T-helper 1 cell treated with Interleukin-12 subunit alpha and Interleukin-12 subunit beta and Interleukin-4 antibody, amounts not matched to agents 30 μg/mL and 1 μg/mL, for 36 hours (primary cell): ENCODE results near the gene HHIPL1.
"Not testable (repeated sequence)": the region's sequence is repeated elsewhere in the genome, so short reads cannot be mapped to it uniquely, and the experiment has no call there.

Source experiments
- H3K27ac Mint-ChIP-seq: one replicate; pipeline ENCODE4 v1.8.0; 2021; ENCODE audit warnings: mild to moderate bottlenecking, mixed read lengths
- H3K27me3 Mint-ChIP-seq: one replicate; pipeline ENCODE4 v1.8.0; 2021; ENCODE audit warnings: low read depth, mixed read lengths
- H3K36me3 Mint-ChIP-seq: one replicate; pipeline ENCODE4 v1.8.0; 2021; ENCODE audit warnings: low read depth, mixed read lengths
- H3K4me1 Mint-ChIP-seq: one replicate; pipeline ENCODE4 v1.8.0; 2021; ENCODE audit warnings: low read depth, mixed read lengths
- H3K4me3 Mint-ChIP-seq: one replicate; pipeline ENCODE4 v1.8.0; 2021; ENCODE audit warnings: mild to moderate bottlenecking, moderate library complexity, mixed read lengths
- H3K9me3 Mint-ChIP-seq: one replicate; pipeline ENCODE4 v1.8.0; 2021; ENCODE audit warnings: mixed read lengths

Gene HHIPL1

GRCh38 chr14:99655521-99655920, 10.6 kb downstream of the HHIPL1 start:
- no peaks in the 10 kb centered on the region for H3K4me1 Mint-ChIP-seq
- no peaks in the 10 kb centered on the region for H3K36me3 Mint-ChIP-seq
- H3K4me3 Mint-ChIP-seq = no peak overlapping the region
- no peaks in the 10 kb centered on the region for H3K9me3 Mint-ChIP-seq
- H3K27me3 Mint-ChIP-seq = peaks cover 29% of the 10 kb centered on the region
- H3K27ac Mint-ChIP-seq = no peak overlapping the region

DNA sequence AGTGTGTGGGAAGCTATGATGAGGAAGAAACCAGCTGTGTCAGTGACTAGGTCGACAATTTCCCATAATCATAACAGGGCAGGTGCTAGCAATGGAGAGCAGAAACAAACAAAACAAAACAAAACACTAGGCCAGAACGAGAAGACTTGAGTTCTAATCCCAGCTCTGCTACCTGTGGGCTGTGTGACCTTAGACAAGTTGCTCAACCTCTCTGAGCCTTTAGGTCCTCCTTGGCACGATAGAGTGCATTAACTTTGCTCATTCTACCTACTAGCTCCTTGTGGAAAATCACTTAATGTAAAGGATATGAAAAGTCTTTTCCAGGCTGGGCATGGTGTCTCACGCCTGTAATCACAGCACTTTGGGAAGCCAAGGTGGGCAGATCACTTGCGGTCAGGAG, 11.2 kb downstream of the HHIPL1 start:
- Mint-ChIP-seq H3K27me3 (peaks cover 36% of the 10 kb centered on the region), H3K36me3 (no peaks in the 10 kb centered on the region), H3K4me1 (no peaks in the 10 kb centered on the region), H3K9me3 (no peaks in the 10 kb centered on the region), H3K27ac (no peak overlapping the region), H3K4me3 (no peak overlapping the region)

GRCh38 chr14:99657645-99658155, 12.8 kb downstream of the HHIPL1 start:
- no peaks in the 10 kb centered on the region for H3K9me3 Mint-ChIP-seq
- no peak overlapping the region for H3K4me3 Mint-ChIP-seq
- H3K27ac Mint-ChIP-seq = no peak overlapping the region
- peaks cover 48% of the 10 kb centered on the region for H3K27me3 Mint-ChIP-seq
- no peaks in the 10 kb centered on the region for H3K36me3 Mint-ChIP-seq
- no peaks in the 10 kb centered on the region for H3K4me1 Mint-ChIP-seq

DNA sequence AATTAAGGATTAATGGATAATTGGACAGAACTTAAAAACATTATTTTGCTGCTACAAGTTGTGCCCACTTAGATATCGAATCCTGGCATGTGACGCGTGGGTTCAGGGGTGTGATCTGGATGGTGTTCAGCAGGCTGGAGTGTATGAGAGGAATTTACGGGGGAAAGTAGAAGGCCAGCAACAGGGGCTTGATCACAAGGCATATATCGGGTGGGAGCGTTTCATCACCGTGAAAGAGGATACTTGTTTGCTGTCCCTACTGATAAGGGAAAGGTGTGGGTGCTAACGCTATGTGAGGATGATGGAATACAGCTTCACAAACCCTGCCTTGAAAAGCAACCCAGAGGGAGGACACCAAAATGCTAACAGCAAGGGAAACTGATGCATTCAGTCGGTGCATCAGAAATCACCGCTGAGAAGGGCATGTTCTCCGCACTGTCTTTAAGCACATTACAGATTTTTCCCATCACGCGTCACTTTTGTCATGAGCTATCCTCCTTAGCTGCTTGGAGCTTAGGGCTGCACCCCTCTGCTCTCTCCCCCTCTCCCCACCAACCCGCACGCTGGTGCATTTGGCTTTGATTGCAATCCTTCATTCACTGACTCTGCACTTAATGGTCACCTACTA, 13.4 kb downstream of the HHIPL1 start:
- no peaks in the 10 kb centered on the region for H3K36me3 Mint-ChIP-seq
- H3K27me3 Mint-ChIP-seq = peaks cover 52% of the 10 kb centered on the region
- H3K4me3 Mint-ChIP-seq = no peak overlapping the region
- H3K9me3 Mint-ChIP-seq = no peaks in the 10 kb centered on the region
- H3K27ac Mint-ChIP-seq = no peak overlapping the region
- no peaks in the 10 kb centered on the region for H3K4me1 Mint-ChIP-seq

GRCh38 chr14:99659333-99659741, 14.4 kb downstream of the HHIPL1 start:
- Mint-ChIP-seq H3K4me3 (no peak overlapping the region), H3K4me1 (no peaks in the 10 kb centered on the region), H3K9me3 (no peaks in the 10 kb centered on the region), H3K27me3 (peaks cover 51% of the 10 kb centered on the region), H3K36me3 (no peaks in the 10 kb centered on the region), H3K27ac (no peak overlapping the region)

- Mint-ChIP-seq H3K27me3 (peaks cover 46% of the 10 kb centered on the region), H3K27ac (peak overlapping the region; percentile 49), H3K4me1 (no peaks in the 10 kb centered on the region), H3K9me3 (no peaks in the 10 kb centered on the region), H3K36me3 (no peaks in the 10 kb centered on the region), H3K4me3 (no peak overlapping the region)
Measured at GRCh38 chr14:99660006-99660566, 15.2 kb downstream of the HHIPL1 start.

GRCh38 chr14:99660794-99661193, 15.9 kb downstream of the HHIPL1 start:
- H3K27ac Mint-ChIP-seq = no peak overlapping the region
- H3K36me3 Mint-ChIP-seq = no peaks in the 10 kb centered on the region
- no peaks in the 10 kb centered on the region for H3K9me3 Mint-ChIP-seq
- H3K4me1 Mint-ChIP-seq = no peaks in the 10 kb centered on the region
- no peak overlapping the region for H3K4me3 Mint-ChIP-seq
- H3K27me3 Mint-ChIP-seq = peaks cover 46% of the 10 kb centered on the region

- H3K36me3 Mint-ChIP-seq, H3K27ac Mint-ChIP-seq, H3K4me3 Mint-ChIP-seq, H3K9me3 Mint-ChIP-seq, H3K4me1 Mint-ChIP-seq: not testable (repeated sequence)
- H3K27me3 Mint-ChIP-seq = peaks cover 46% of the 10 kb centered on the region
Measured at GRCh38 chr14:99661206-99661605, 16.3 kb downstream of the HHIPL1 start.

GRCh38 chr14:99662846-99663245, 17.9 kb downstream of the HHIPL1 start:
- Mint-ChIP-seq H3K27me3 (peaks cover 42% of the 10 kb centered on the region), H3K27ac (no peak overlapping the region)

GRCh38 chr14:99663386-99664057, 18.6 kb downstream of the HHIPL1 start:
- H3K4me1 Mint-ChIP-seq = no peaks in the 10 kb centered on the region
- H3K27ac Mint-ChIP-seq = no peak overlapping the region
- no peaks in the 10 kb centered on the region for H3K9me3 Mint-ChIP-seq
- peaks cover 35% of the 10 kb centered on the region for H3K27me3 Mint-ChIP-seq
- H3K36me3 Mint-ChIP-seq = no peaks in the 10 kb centered on the region
- no peak overlapping the region for H3K4me3 Mint-ChIP-seq

More at GRCh38 chr14:99662846-99663245, 17.9 kb downstream of the HHIPL1 start:
- H3K4me3 Mint-ChIP-seq = no peak overlapping the region
- H3K4me1 Mint-ChIP-seq = no peaks in the 10 kb centered on the region
- no peaks in the 10 kb centered on the region for H3K9me3 Mint-ChIP-seq
- H3K36me3 Mint-ChIP-seq = no peaks in the 10 kb centered on the region

GRCh38 chr14:99664058-99664936, 19.4 kb downstream of the HHIPL1 start:
- Mint-ChIP-seq H3K36me3 (no peaks in the 10 kb centered on the region), H3K4me1 (no peaks in the 10 kb centered on the region), H3K27ac (no peak overlapping the region), H3K4me3 (no peak overlapping the region), H3K9me3 (no peaks in the 10 kb centered on the region), H3K27me3 (peaks cover 29% of the 10 kb centered on the region)

GRCh38 chr14:99664937-99665273, 20.0 kb downstream of the HHIPL1 start:
- Mint-ChIP-seq H3K36me3 (no peaks in the 10 kb centered on the region), H3K9me3 (no peaks in the 10 kb centered on the region), H3K27me3 (peaks cover 29% of the 10 kb centered on the region), H3K4me1 (no peaks in the 10 kb centered on the region), H3K4me3 (no peak overlapping the region), H3K27ac (no peak overlapping the region)

GRCh38 chr14:99666533-99666932, 21.6 kb downstream of the HHIPL1 start:
- Mint-ChIP-seq H3K27me3 (peaks cover 13% of the 10 kb centered on the region), H3K4me1 (no peaks in the 10 kb centered on the region), H3K4me3 (no peak overlapping the region), H3K27ac (no peak overlapping the region), H3K9me3 (no peaks in the 10 kb centered on the region), H3K36me3 (no peaks in the 10 kb centered on the region)

GRCh38 chr14:99667045-99667444, 22.1 kb downstream of the HHIPL1 start:
- no peaks in the 10 kb centered on the region for H3K36me3 Mint-ChIP-seq
- no peak overlapping the region for H3K4me3 Mint-ChIP-seq
- H3K27ac Mint-ChIP-seq = no peak overlapping the region
- no peaks in the 10 kb centered on the region for H3K4me1 Mint-ChIP-seq
- H3K9me3 Mint-ChIP-seq = no peaks in the 10 kb centered on the region
- H3K27me3 Mint-ChIP-seq = peaks cover 8% of the 10 kb centered on the region
